K562 (cell line): ENCODE data around the gene DOCK6. TPM values are rescaled to one million over a fixed set of nuclear protein-coding genes. Genes with fewer than 3 reads are reported as not detected.

ENCODE experiments used
- ARID2 ChIP-seq: fragments of 450-650 bp; IDR thresholded peaks from 2 replicates; pipeline ENCODE4 v1.6.1; 2017; ENCODE audit warnings: antibody characterized with exemption, mild to moderate bottlenecking
- HDAC3 ChIP-seq: fragments of 450-650 bp; IDR thresholded peaks from 2 replicates; pipeline ENCODE4 v1.6.1; 2018; ENCODE audit warnings: borderline replicate concordance, mild to moderate bottlenecking, moderate library complexity; ENCODE audit not compliant: partially characterized antibody
- KLF13 ChIP-seq: fragments of 450-650 bp; IDR thresholded peaks from 2 replicates; pipeline ENCODE4 v1.6.1; 2016; ENCODE audit warnings: missing genetic modification characterization, low read depth, mild to moderate bottlenecking, missing compliant biosample characterization, moderate library complexity, borderline replicate concordance
- MCM7 ChIP-seq, 2 experiments: fragments of 450-650 bp; IDR thresholded peaks; 2 replicates each; pipeline ENCODE4 v1.6.1; 2016 to 2018
- polyA plus RNA-seq, 8 experiments: library from polyadenylated mRNA; depleted of rRNA in 4 of 8; stranded (reverse) in 5 of 8; unstranded in 3 of 8; fragments of >200 nt; fragmentation: Nextera tagmentation in 2 of 8; fragmentation: Illumina TruSeq in 1 of 8; extraction: Ambion mirVana in 2 of 8; extraction: Trizol in 1 of 8; gene quantifications; 2 replicates each; pipeline versions ENCODE4 v1.2.1 to v1.2.3, GENCODE V29; 2011 to 2014; ENCODE audit warnings: inconsistent platforms in 1 of 8, missing spikeins in 1 of 8
- total RNA-seq, 7 experiments: library from RNA; depleted of rRNA in 6 of 7; stranded (reverse); fragments of >200 nt in 6 of 7; fragmentation: Illumina TruSeq in 2 of 7; extraction: Trizol in 2 of 7; gene quantifications; 2 replicates each; pipeline versions ENCODE4 v1.2.1 to v1.2.3, GENCODE V29; 2011 to 2021; ENCODE audit warnings: low replicate concordance in 1 of 7
- TF ChIP-seq, protein P1 (sequence below), 2 experiments: IDR thresholded peaks; 2 replicates each; pipeline ENCODE4 v1.6.1; 2011; ENCODE audit warnings: borderline replicate concordance in 1 of 2, control low read depth in 1 of 2, low read depth in 1 of 2, low read length in 1 of 2, mild to moderate bottlenecking in 1 of 2, mixed read lengths in 1 of 2, moderate library complexity in 1 of 2; ENCODE audit not compliant: insufficient read depth in 1 of 2, insufficient read length in 1 of 2, poor library complexity in 1 of 2, severe bottlenecking in 1 of 2; ENCODE audit errors: extremely low read depth in 1 of 2
- TF ChIP-seq, protein P2 (sequence below): sonication (generic); formaldehyde crosslinking; IDR thresholded peaks from 2 replicates; pipeline ENCODE4 v1.8.0; 2022; ENCODE audit warnings: missing genetic modification reagents, mild to moderate bottlenecking, moderate library complexity, borderline replicate concordance
- TF ChIP-seq, protein P3 (sequence below): sonication (generic); formaldehyde crosslinking; IDR thresholded peaks from 2 replicates; pipeline ENCODE4 v1.5.0; 2020; ENCODE audit warnings: missing genetic modification reagents
- TF ChIP-seq, protein P4 (sequence below): sonication (generic); formaldehyde crosslinking; IDR thresholded peaks from 2 replicates; pipeline ENCODE4 v1.9.0; 2022; ENCODE audit warnings: mild to moderate bottlenecking, missing genetic modification reagents

The DOCK6 gene
- total and polyA plus RNA-seq, 9 of the 15 experiments (the other 6 are each of a cell fraction or from before 2014, with no cell fraction given) = 0.35 to 19.3 (median 3.8) TPM

DNA sequence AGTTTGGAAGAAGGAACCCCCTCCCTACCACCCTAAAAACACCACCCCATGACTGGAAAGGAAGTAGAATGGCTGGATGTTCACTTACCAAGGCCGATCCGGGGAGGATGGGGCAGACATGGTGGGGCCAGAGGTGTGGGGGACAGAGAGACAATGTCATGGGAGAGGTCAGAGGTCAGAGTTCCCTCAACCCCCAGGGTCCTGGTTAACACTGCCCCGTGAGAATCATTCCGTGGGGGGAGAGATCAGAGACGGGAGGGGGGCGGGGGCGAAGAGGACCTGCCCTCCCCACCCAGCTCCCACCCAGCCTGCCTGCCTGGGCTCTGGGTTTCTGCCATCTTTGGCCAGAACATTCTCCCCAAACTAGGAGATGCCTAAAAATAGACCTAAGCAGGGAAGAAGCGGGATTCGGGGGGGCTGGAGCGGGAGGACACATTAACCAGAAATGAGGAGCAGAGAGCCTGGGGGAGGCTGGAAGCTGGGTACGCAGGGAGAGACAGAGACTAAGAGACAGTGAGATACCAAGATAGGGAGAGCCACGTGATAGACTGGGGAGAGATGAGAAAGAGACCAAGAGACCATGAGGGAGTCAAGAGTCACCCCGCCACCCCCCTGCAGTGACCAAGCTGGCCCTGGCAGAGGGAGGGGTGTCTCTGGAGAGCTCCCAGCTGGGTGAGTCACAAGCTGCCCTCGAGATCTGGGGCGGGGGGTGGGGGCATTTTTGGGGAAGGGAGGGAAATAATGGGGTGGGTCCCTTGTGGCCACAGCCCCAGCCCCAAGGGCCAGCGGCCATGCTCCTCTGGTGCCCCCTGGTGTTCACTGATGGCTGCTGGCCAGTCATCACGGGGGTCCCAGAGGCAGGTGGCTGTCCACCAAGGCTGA, 58.9 kb downstream of the DOCK6 start (continued):
- peak; percentile 74; the same call in 1 of the 2 replicates for TF ChIP-seq ARID2
- TF ChIP-seq, protein P1, sequence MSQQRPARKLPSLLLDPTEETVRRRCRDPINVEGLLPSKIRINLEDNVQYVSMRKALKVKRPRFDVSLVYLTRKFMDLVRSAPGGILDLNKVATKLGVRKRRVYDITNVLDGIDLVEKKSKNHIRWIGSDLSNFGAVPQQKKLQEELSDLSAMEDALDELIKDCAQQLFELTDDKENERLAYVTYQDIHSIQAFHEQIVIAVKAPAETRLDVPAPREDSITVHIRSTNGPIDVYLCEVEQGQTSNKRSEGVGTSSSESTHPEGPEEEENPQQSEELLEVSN (IDR thresholded peaks at IDR 0.05; ENCODE audit: borderline replicate concordance in 1 of 2, extremely low read depth in 1 of 2, insufficient read depth in 1 of 2, insufficient read length in 1 of 2, low read depth in 1 of 2, low read length in 1 of 2, poor library complexity in 1 of 2, severe bottlenecking in 1 of 2) = peak in 1 of 2 experiments; percentile 29
- no peak for TF ChIP-seq MCM7 (IDR thresholded peaks at IDR 0.05)
- TF ChIP-seq KLF13 (tag) = no peak
- TF ChIP-seq, protein P2, sequence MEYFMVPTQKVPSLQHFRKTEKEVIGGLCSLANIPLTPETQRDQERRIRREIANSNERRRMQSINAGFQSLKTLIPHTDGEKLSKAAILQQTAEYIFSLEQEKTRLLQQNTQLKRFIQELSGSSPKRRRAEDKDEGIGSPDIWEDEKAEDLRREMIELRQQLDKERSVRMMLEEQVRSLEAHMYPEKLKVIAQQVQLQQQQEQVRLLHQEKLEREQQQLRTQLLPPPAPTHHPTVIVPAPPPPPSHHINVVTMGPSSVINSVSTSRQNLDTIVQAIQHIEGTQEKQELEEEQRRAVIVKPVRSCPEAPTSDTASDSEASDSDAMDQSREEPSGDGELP = peak; percentile 65
- no peak for TF ChIP-seq HDAC3
- TF ChIP-seq, protein P3, sequence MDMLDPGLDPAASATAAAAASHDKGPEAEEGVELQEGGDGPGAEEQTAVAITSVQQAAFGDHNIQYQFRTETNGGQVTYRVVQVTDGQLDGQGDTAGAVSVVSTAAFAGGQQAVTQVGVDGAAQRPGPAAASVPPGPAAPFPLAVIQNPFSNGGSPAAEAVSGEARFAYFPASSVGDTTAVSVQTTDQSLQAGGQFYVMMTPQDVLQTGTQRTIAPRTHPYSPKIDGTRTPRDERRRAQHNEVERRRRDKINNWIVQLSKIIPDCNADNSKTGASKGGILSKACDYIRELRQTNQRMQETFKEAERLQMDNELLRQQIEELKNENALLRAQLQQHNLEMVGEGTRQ (CRISPR knock-in tag) = peak; percentile 68
- TF ChIP-seq, protein P4, sequence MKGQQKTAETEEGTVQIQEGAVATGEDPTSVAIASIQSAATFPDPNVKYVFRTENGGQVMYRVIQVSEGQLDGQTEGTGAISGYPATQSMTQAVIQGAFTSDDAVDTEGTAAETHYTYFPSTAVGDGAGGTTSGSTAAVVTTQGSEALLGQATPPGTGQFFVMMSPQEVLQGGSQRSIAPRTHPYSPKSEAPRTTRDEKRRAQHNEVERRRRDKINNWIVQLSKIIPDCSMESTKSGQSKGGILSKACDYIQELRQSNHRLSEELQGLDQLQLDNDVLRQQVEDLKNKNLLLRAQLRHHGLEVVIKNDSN (CRISPR knock-in tag) = peak; percentile 80
- TF ChIP-seq, all 486 proteins: peak for 48
